Spleen (tissue), 11 donors: ENCODE measurements around the gene EVL. TPM values are rescaled to one million over a fixed set of nuclear protein-coding genes. Genes with fewer than 3 reads are reported as not detected.
A peak's percentile ranks its signal among the peaks of the same experiment; 100 is the strongest.
"Not testable (repeated sequence)": the region's sequence is repeated elsewhere in the genome, so short reads cannot be mapped to it uniquely, and the experiment has no call there.

Experiments
- DNase-seq: peaks from one replicate; pipeline ENCODE4 v3.0.0-alpha.2; 2020
- H3K27ac ChIP-seq, 8 donors: fragments of 200-600 bp; sonication (generic) in 7 of 8; 1 replicate in 4 of 8; 2 replicates in 4 of 8; pipeline versions ENCODE4 v1.5.0 to v1.8.0; 2016 to 2021; ENCODE audit warnings: inconsistent platforms in 4 of 8, mild to moderate bottlenecking in 4 of 8, moderate library complexity in 1 of 8
- H3K27me3 ChIP-seq, 7 donors: fragments of 200-600 bp; sonication (generic) in 6 of 7; replicated peaks in 1 of 7; 1 replicate in 4 of 7; 2 replicates in 3 of 7; pipeline versions ENCODE4 v1.5.0 to v1.8.0; 2016 to 2021; ENCODE audit warnings: inconsistent platforms in 3 of 7, mild to moderate bottlenecking in 1 of 7
- H3K36me3 ChIP-seq, 6 donors: fragments of 200-600 bp; sonication (generic) in 5 of 6; 1 replicate in 4 of 6; 2 replicates in 2 of 6; pipeline versions ENCODE4 v1.5.0 to v1.8.0; 2016 to 2021; ENCODE audit warnings: inconsistent platforms in 2 of 6
- H3K4me1 ChIP-seq, 6 donors: fragments of 200-600 bp; sonication (generic) in 5 of 6; 1 replicate in 3 of 6; 2 replicates in 3 of 6; pipeline versions ENCODE4 v1.5.0 to v1.8.0; 2016 to 2021; ENCODE audit warnings: inconsistent platforms in 3 of 6
- H3K4me3 ChIP-seq, 8 donors: fragments of 200-600 bp; sonication (generic) in 7 of 8; 1 replicate in 4 of 8; 2 replicates in 4 of 8; pipeline versions ENCODE4 v1.5.0 to v1.8.0; 2016 to 2021; ENCODE audit warnings: inconsistent platforms in 4 of 8, mild to moderate bottlenecking in 4 of 8, moderate library complexity in 2 of 8
- H3K9me3 ChIP-seq, 8 donors: fragments of 200-600 bp; sonication (generic) in 7 of 8; 1 replicate in 4 of 8; 2 replicates in 4 of 8; pipeline versions ENCODE4 v1.5.0 to v1.8.0; 2016 to 2021; ENCODE audit warnings: inconsistent platforms in 4 of 8
- POLR2A ChIP-seq, 3 donors: fragments of 450-650 bp; IDR thresholded peaks; one replicate each; pipeline ENCODE4 v1.5.1; 2017; ENCODE audit warnings: antibody characterized with exemption in 3 of 3, mild to moderate bottlenecking in 1 of 3
- POLR2AphosphoS5 ChIP-seq, 3 donors: sonication (generic); formaldehyde crosslinking; IDR thresholded peaks; one replicate each; pipeline ENCODE4 v1.5.1; 2017; ENCODE audit warnings: antibody characterized with exemption in 3 of 3
- WGBS, 5 donors: extraction: QIAGEN DNeasy Blood & Tissue Kit in 3 of 5; methylation state at CpG; one replicate each; pipeline versions ENCODE4 v1.1.5 to v1.1.7; 2013 to 2018; 5-methylcytosine and 5-hydroxymethylcytosine counted together
- intact Hi-C: fragments of 100-400 bp; cut with DNase I; formaldehyde crosslinking; loops from one replicate; pipeline ENCODE4 v1.15.0; 2023; ENCODE audit warnings: low total_unique reads
- polyA plus RNA-seq, 3 donors: library from polyadenylated mRNA; stranded (reverse); fragments of 200-250 nt; gene quantifications; one replicate each; pipeline ENCODE4 v1.2.1, GENCODE V29; 2013
- total RNA-seq, 7 donors: library from RNA; depleted of rRNA in 3 of 7; stranded (reverse); fragments of >200 nt in 3 of 7; fragmentation: NEBNext Ultra II Directional in 4 of 7; extraction: Animal tissue kit (Norgen Biotek cat#: 25700) in 4 of 7; gene quantifications; one replicate each; pipeline versions ENCODE4 v1.1.0 to v1.2.1, GENCODE V29; 2016 to 2021
- TF ChIP-seq, protein P1 (sequence below), 11 experiments: fragments of 200-600 bp in 7 of 11; fragments of 450-650 bp in 4 of 11; sonication (generic) in 4 of 11; IDR thresholded peaks in 8 of 11; conservative IDR thresholded peaks in 3 of 11; 1 replicate in 7 of 11; 2 replicates in 4 of 11; pipeline versions ENCODE4 v1.4.0 to v1.8.0; 2016 to 2021; ENCODE audit warnings: antibody characterized with exemption in 11 of 11, inconsistent platforms in 4 of 11, mild to moderate bottlenecking in 1 of 11
- donor health status: healthy with polysubstance abuse.
- donor health status: DM: no; HTN: no; CAD: no; lungs with moderate emphysema.
- donor health status: DM: no; HTN: no; CAD: no.
- donor health status: Bipolar disorder and iron deficiency.
- donor health status: healthy.
- donor health status: DM: no; HTN: no; CAD: no.
- donor health status: DM: yes; HTN: yes; CAD: no.

Gene EVL
- total and polyA plus RNA-seq, 10 donors = 169 to 336 (median 271) TPM

DNA sequence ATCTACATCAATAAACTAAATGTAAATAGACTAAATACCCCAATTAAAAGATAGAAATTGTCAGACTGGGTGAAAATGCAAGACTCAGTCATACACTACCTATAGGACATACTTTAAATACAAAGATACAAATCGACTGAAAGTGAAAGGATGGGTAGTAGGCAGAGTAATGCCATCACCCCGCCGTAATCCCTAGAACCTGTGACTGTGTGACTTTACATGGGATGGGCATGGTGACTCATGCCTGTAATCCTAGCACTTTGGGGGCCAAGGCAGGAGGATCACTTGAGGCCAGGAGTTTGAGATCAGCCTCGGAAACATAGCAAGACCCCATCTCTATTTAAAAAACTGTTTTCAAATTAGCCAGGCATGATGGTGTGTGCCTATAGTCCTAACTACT lies 2.6 kb upstream of the EVL start:
- Histone ChIP-seq H3K4me1 (peaks cover 15 to 97% (median 68%) of the 10 kb centered on the region in 6 donors), H3K27ac (peak overlapping the region; percentile 5 to 93 (median 90)), H3K4me3 (peak overlapping the region in 1 of 8 donors; percentile 41), H3K27me3 (no peaks in the 10 kb centered on the region), H3K36me3 (no peaks in the 10 kb centered on the region), H3K9me3 (no peaks in the 10 kb centered on the region)
- no peak for DNase-seq
- 60 to 82% (median 78%) methylated on average over 4 of the region's 4 CpGs for WGBS, 5 donors
- no peak for TF ChIP-seq POLR2AphosphoS5 (IDR thresholded peaks at IDR 0.05)
- TF ChIP-seq, protein P1, sequence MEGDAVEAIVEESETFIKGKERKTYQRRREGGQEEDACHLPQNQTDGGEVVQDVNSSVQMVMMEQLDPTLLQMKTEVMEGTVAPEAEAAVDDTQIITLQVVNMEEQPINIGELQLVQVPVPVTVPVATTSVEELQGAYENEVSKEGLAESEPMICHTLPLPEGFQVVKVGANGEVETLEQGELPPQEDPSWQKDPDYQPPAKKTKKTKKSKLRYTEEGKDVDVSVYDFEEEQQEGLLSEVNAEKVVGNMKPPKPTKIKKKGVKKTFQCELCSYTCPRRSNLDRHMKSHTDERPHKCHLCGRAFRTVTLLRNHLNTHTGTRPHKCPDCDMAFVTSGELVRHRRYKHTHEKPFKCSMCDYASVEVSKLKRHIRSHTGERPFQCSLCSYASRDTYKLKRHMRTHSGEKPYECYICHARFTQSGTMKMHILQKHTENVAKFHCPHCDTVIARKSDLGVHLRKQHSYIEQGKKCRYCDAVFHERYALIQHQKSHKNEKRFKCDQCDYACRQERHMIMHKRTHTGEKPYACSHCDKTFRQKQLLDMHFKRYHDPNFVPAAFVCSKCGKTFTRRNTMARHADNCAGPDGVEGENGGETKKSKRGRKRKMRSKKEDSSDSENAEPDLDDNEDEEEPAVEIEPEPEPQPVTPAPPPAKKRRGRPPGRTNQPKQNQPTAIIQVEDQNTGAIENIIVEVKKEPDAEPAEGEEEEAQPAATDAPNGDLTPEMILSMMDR (IDR thresholded peaks at IDR 0.05 in 8 of 11, conservative IDR thresholded peaks at IDR 0.05 in 3 of 11) = no peak
- TF ChIP-seq POLR2A (IDR thresholded peaks at IDR 0.05) = no peak
- intact Hi-C loops = no loop called here

DNA sequence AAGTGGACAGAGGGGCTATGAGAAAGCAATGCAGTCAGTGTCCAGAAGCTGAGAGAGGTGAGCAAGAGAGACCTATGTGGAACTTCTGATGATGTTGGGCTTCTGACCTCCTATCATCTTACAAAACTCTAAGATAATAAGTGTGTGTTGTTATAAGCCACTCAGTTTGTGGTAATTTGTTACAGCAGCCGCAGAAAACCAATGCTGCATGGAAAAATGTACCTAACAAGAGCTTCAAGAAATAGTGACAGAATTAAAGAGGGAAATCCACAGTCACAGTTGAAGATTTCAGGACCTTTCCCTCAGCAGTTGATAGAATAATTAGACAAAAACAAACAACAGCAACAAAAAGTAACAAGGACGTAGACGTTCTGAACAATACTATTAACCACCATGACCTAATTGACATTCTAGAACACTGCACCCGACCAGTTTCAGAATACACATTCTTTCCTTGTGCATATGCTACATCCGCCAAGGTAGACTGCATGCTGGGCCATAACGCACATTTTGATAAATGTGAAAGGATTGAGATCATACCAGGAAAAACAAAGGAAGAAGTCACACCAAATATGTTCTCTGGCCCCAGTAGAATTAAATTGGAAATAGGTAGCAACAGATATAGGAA lies 1.8 kb upstream of the EVL start:
- Histone ChIP-seq H3K4me3 (no peak overlapping the region), H3K27me3 (no peaks in the 10 kb centered on the region), H3K27ac (peak overlapping the region in 7 of 8 donors; percentile 75 to 93 (median 90)), H3K36me3 (no peaks in the 10 kb centered on the region), H3K9me3 (no peaks in the 10 kb centered on the region), H3K4me1 (peaks cover 15 to 97% (median 68%) of the 10 kb centered on the region in 6 donors)
- intact Hi-C loops = no loop called here
- 69 to 82% (median 80%) methylated on average over 6 of the region's 6 CpGs for WGBS, 5 donors
- no peak for TF ChIP-seq POLR2AphosphoS5 (IDR thresholded peaks at IDR 0.05)
- TF ChIP-seq, protein P1 (IDR thresholded peaks at IDR 0.05 in 8 of 11, conservative IDR thresholded peaks at IDR 0.05 in 3 of 11) = no peak
- TF ChIP-seq POLR2A (IDR thresholded peaks at IDR 0.05) = no peak
- DNase-seq = no peak

DNA sequence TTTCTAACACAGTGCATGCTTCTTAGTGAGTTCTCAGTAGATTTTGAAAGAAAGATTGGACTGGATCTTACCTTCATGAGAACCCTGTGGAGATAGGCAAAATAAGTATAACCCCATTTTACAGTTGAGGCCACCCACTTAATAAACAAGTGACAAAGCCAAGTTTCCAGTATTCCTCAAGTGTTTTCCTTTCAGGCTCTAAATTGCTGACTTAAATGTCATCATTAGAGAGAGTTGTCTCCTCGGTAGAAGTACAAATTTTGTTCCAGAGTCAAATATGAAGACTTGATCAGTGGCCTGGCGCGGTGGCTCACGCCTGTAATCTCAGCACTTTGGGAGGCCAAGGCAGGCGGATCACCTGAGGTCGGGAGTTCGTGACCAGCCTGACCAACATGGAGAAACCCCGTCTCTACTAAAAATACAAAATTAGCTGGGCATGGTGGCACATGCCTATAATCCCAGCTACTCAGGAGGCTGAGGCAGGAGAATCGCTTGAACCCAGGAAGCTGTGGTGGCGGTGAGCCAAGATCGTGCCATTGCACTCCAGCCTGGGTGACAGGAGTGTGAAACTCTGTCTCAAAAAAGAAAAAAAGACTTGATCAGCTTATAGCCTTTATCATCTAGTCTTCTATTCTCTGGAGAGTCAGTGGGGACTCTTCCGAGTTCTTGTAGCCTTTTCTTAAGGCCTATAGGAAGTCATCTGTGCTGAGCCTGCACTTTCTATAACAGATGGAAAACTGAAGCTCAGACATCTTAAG lies 708 bp upstream of the EVL start:
- DNase-seq, intact Hi-C loops, H3K27me3 ChIP-seq, H3K9me3 ChIP-seq, H3K36me3 ChIP-seq: not testable (repeated sequence)
- WGBS, 5 donors = 56 to 66% (median 61%) methylated on average over 12 of the region's 12 CpGs
- Histone ChIP-seq H3K27ac (peak overlapping the region; percentile 75 to 93 (median 90)), H3K4me3 (peak overlapping the region in 6 of 8 donors; percentile 32 to 74 (median 52)), H3K4me1 (peaks cover 24 to 97% (median 69%) of the 10 kb centered on the region in 6 donors)

DNA sequence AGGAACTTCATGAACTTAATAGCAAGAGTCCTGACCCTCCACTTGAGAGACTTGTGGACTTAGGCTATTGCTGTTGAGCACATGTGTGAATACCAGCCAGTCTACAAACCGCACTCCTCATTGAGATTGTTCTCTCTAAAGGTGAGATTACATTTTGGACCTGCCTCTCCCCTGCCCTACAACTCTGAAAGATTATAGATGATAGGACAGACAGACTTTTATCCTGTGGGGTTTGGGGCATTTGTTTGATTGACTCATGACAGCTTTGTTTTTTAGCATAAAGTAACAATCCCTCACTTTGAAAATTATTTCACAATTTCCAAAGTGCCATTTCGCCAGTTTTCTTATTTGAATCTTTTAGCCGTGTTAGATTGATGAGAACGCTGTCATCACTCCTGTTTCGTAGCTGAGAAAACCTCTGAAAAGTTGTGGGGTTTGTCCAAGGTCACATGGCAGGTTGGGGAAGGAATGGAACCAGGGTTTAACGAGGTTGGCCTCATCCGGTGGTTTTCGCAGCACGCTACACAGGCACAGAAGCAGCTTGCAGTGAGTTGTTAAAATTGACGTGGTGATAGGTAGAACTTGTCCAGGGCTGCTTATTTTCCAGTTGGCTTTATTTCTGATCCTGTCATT lies 836 bp downstream of the EVL start:
- TF ChIP-seq POLR2A (IDR thresholded peaks at IDR 0.05) = peak in 1 of 3 donors; percentile 24
- peak in 2 of 3 donors; percentile 45 to 89 for TF ChIP-seq POLR2AphosphoS5 (IDR thresholded peaks at IDR 0.05)
- TF ChIP-seq, protein P1 (IDR thresholded peaks at IDR 0.05 in 8 of 11, conservative IDR thresholded peaks at IDR 0.05 in 3 of 11) = no peak
- Histone ChIP-seq H3K4me3 (peak overlapping the region; percentile 32 to 74 (median 46)), H3K27ac (peak overlapping the region; percentile 75 to 93 (median 90)), H3K27me3 (no peaks in the 10 kb centered on the region), H3K9me3 (no peaks in the 10 kb centered on the region), H3K4me1 (peaks cover 37 to 100% (median 76%) of the 10 kb centered on the region in 6 donors), H3K36me3 (peaks cover 0 to 10% (median 0%) of the 10 kb centered on the region in 6 donors)
- intact Hi-C loops = no loop called here
- WGBS, 5 donors = 24 to 42% (median 29%) methylated on average over 10 of the region's 10 CpGs
- peak; percentile 85 for DNase-seq
